H1 (cell line): ENCODE measurements around the gene SNX2. TPM values are rescaled to one million over a fixed set of nuclear protein-coding genes. Genes with fewer than 3 reads are reported as not detected.

ENCODE experiments used
- ASH2L ChIP-seq: fragments of 200-600, 300-600 bp; sonication (generic); IDR thresholded peaks from one replicate; pipeline ENCODE4 v1.7.1; 2017; ENCODE audit warnings: low read length
- BACH1 ChIP-seq: IDR thresholded peaks from 2 replicates; pipeline ENCODE4 v1.6.1; 2012; ENCODE audit warnings: low read length, improper control_type of control experiment
- CHD1 ChIP-seq: IDR thresholded peaks from 2 replicates; pipeline ENCODE4 v1.6.1; 2012; ENCODE audit warnings: low read depth, low read length, improper control_type of control experiment
- HDAC2 ChIP-seq, 2 experiments: fragments of 300-600 bp in 1 of 2; sonication (generic) in 1 of 2; IDR thresholded peaks; 2 replicates each; pipeline ENCODE4 v1.6.1; 2011 to 2012; ENCODE audit warnings: low read depth in 2 of 2, low read length in 2 of 2, mild to moderate bottlenecking in 2 of 2, moderate library complexity in 2 of 2, borderline replicate concordance in 1 of 2, inconsistent platforms in 1 of 2
- PHF8 ChIP-seq: fragments of 200-600 bp; sonication (generic); conservative IDR thresholded peaks from 2 replicates; pipeline ENCODE4 v1.7.1; 2012; ENCODE audit warnings: low read depth, mild to moderate bottlenecking, inconsistent platforms, low read length, moderate library complexity
- POLR2AphosphoS5 ChIP-seq: IDR thresholded peaks from 2 replicates; pipeline ENCODE4 v1.6.1; 2011; ENCODE audit warnings: low read depth, low read length
- RXRA ChIP-seq: IDR thresholded peaks from 2 replicates; pipeline ENCODE4 v1.6.1; 2011; ENCODE audit warnings: low read depth, mild to moderate bottlenecking, low read length, moderate library complexity; ENCODE audit not compliant: insufficient read depth
- SIX5 ChIP-seq: IDR thresholded peaks from 2 replicates; pipeline ENCODE4 v1.6.1; 2011; ENCODE audit warnings: mild to moderate bottlenecking, low read depth, low read length
- SP1 ChIP-seq: IDR thresholded peaks from 2 replicates; pipeline ENCODE4 v1.6.1; 2011; ENCODE audit warnings: low read depth, low read length
- SP2 ChIP-seq: IDR thresholded peaks from 2 replicates; pipeline ENCODE4 v1.6.1; 2012; ENCODE audit warnings: mild to moderate bottlenecking, low read length, inconsistent platforms
- TAF1 ChIP-seq: IDR thresholded peaks from 2 replicates; pipeline ENCODE4 v1.6.1; 2011; ENCODE audit warnings: mild to moderate bottlenecking, low read depth, low read length
- TBP ChIP-seq: IDR thresholded peaks from 2 replicates; pipeline ENCODE4 v1.6.1; 2011; ENCODE audit warnings: low read depth, low read length, improper control_type of control experiment
- TCF12 ChIP-seq: IDR thresholded peaks from 2 replicates; pipeline ENCODE4 v1.6.1; 2011; ENCODE audit warnings: low read depth, mild to moderate bottlenecking, low read length
- YY1 ChIP-seq: IDR thresholded peaks from 2 replicates; pipeline ENCODE4 v1.6.1; 2011; ENCODE audit warnings: low read depth, mild to moderate bottlenecking, low read length
- polyA plus RNA-seq, 7 experiments: library from polyadenylated mRNA; depleted of rRNA in 3 of 7; stranded (reverse) in 5 of 7; unstranded in 2 of 7; fragments of >200 nt in 5 of 7; fragments of 200-250 nt in 2 of 7; gene quantifications; 1 replicate in 5 of 7; 2 replicates in 1 of 7; 4 replicates in 1 of 7; pipeline versions ENCODE4 v1.2.1 to v1.2.3, GENCODE V29; 2011 to 2013; ENCODE audit warnings: missing spikeins in 2 of 7, mixed read lengths in 2 of 7
- total RNA-seq: library from RNA; stranded (reverse); fragmentation: NEBNext Ultra II Directional; extraction: Animal tissue kit (Norgen Biotek cat#: 25700); gene quantifications from 2 replicates; pipeline ENCODE4 v1.2.1, GENCODE V29; 2021

SNX2 gene
- total and polyA plus RNA-seq, 2 of the 8 experiments (the other 6 are each of a cell fraction or from before 2014, with no cell fraction given) = 51.0 to 61.2 TPM

DNA sequence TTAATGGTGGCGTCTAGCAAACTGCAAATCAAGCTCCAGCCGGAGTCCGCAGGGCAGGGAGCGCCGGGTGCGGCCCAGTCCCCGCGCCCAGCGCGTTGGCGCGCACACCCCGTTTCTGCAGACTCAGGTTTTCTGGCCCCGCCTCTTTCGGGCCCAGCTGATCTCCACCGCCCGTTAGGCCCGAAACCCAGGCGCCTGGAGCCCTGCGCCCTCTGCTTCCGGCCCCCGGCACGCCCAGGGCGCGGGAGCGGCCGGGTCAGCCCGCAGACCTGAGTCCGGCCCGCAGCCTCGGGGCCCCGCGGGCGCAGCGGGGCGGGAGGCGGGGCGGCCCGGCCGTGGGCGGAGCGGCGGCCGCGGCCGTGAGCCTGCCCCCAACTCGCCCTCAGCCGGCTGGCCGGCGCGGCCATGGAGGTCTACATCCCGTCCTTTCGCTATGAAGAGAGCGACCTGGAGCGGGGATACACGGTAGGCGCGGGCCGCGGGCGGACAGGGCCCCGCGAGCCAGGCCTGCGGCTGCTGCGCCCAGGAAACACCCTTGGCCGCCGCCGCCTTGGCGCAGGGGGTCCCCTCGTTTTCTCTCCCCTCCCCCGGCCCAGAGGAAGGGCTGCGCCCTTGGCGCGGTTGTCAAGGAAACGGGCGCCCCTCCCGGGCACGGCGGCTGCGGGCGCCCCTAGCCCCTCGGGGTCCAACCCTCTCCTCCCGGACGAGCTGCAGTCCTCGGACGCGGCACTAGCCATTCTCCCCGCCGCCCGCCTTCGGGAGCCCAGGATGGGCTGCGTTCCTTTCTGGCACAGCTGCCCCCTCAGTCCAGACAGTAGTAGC lies 70.6 kb downstream of the SNX2 start, which contains the start of gene SNX24 (continued):
- peak; percentile 89 for TF ChIP-seq ASH2L
- peak; percentile 79 for TF ChIP-seq BACH1
- TF ChIP-seq PHF8 = peak; percentile 86
- 0 out of 2 replicates have a peak, but pooled peaks have one; percentile 32 for TF ChIP-seq POLR2AphosphoS5
- TF ChIP-seq TBP = 0 out of 2 replicates have a peak, but pooled peaks have one; percentile 17
- TF ChIP-seq SP1 = no peak
- TF ChIP-seq YY1 = peak; percentile 59
- TF ChIP-seq CHD1 = no peak
- peak; percentile 67; the same call in 1 of the 2 replicates for TF ChIP-seq TAF1
- TF ChIP-seq RXRA = no peak
- TF ChIP-seq SIX5 = no peak
- TF ChIP-seq HDAC2 (IDR thresholded peaks at IDR 0.05; ENCODE audit: borderline replicate concordance in 1 of 2, low read depth in 2 of 2, low read length in 2 of 2) = 0 out of 4 replicates have a peak, but pooled peaks have one; percentile 46 to 64
- TF ChIP-seq SP2 = no peak
- no peak for TF ChIP-seq TCF12
